ENCODE data around the gene PCNX1.

The PCNX1 gene

GRCh38 chr14:70889555-70889954, 17.7 kb upstream of the PCNX1 start:
- H3K36me3 ChIP-seq (ENCODE audit: low read depth): no peaks in the 10 kb centered on the region
- ATAC-seq (ENCODE audit: low read depth): no peak

GRCh38 chr14:70890826-70891659, 16.2 kb upstream of the PCNX1 start:
- Histone ChIP-seq H3K4me1 (ENCODE audit: insufficient read depth, poor library complexity, severe bottlenecking) (peaks cover 31% of the 10 kb centered on the region), H3K27ac (ENCODE audit: poor library complexity, severe bottlenecking) (no peak overlapping the region), H3K36me3 (ENCODE audit: low read depth) (no peaks in the 10 kb centered on the region), H3K27me3 (ENCODE audit: insufficient read depth, poor library complexity, severe bottlenecking) (no peaks in the 10 kb centered on the region), H3K9me3 (ENCODE audit: severe bottlenecking) (no peaks in the 10 kb centered on the region), H3K4me3 (ENCODE audit: severe bottlenecking) (no peak overlapping the region)
- DNase-seq (ENCODE audit: low spot score) (no peak), ATAC-seq (ENCODE audit: low read depth) (no peak)
- no peak for TF ChIP-seq CTCF (IDR thresholded peaks at IDR 0.05; ENCODE audit: poor library complexity, severe bottlenecking)

More at GRCh38 chr14:70889555-70889954, 17.7 kb upstream of the PCNX1 start:
- H3K4me3 ChIP-seq (ENCODE audit: severe bottlenecking): no peak overlapping the region
- H3K4me1 ChIP-seq (ENCODE audit: insufficient read depth, poor library complexity, severe bottlenecking): peaks cover 31% of the 10 kb centered on the region
- peak overlapping the region; percentile 80 for H3K27ac ChIP-seq (ENCODE audit: poor library complexity, severe bottlenecking)
- no peaks in the 10 kb centered on the region for H3K9me3 ChIP-seq (ENCODE audit: severe bottlenecking)
- DNase-seq (ENCODE audit: low spot score): no peak
- no peaks in the 10 kb centered on the region for H3K27me3 ChIP-seq (ENCODE audit: insufficient read depth, poor library complexity, severe bottlenecking)
- TF ChIP-seq CTCF (IDR thresholded peaks at IDR 0.05; ENCODE audit: poor library complexity, severe bottlenecking): no peak

- ATAC-seq (ENCODE audit: low read depth) (peak; percentile 22; the same call in 2 of the 3 replicates), DNase-seq (ENCODE audit: low spot score) (no peak)
- Histone ChIP-seq H3K36me3 (ENCODE audit: low read depth) (no peaks in the 10 kb centered on the region), H3K4me1 (ENCODE audit: insufficient read depth, poor library complexity, severe bottlenecking) (peaks cover 31% of the 10 kb centered on the region), H3K27me3 (ENCODE audit: insufficient read depth, poor library complexity, severe bottlenecking) (no peaks in the 10 kb centered on the region), H3K9me3 (ENCODE audit: severe bottlenecking) (no peaks in the 10 kb centered on the region), H3K4me3 (ENCODE audit: severe bottlenecking) (no peak overlapping the region), H3K27ac (ENCODE audit: poor library complexity, severe bottlenecking) (no peak overlapping the region)
- TF ChIP-seq CTCF (IDR thresholded peaks at IDR 0.05; ENCODE audit: poor library complexity, severe bottlenecking): no peak
Observed at GRCh38 chr14:70891737-70892136, 15.5 kb upstream of the PCNX1 start.

- ATAC-seq (ENCODE audit: low read depth) (no peak), DNase-seq (ENCODE audit: low spot score) (no peak)
- no peaks in the 10 kb centered on the region for H3K27me3 ChIP-seq (ENCODE audit: insufficient read depth, poor library complexity, severe bottlenecking)
- H3K4me1 ChIP-seq (ENCODE audit: insufficient read depth, poor library complexity, severe bottlenecking): peaks cover 27% of the 10 kb centered on the region
- no peak overlapping the region for H3K27ac ChIP-seq (ENCODE audit: poor library complexity, severe bottlenecking)
- no peak overlapping the region for H3K4me3 ChIP-seq (ENCODE audit: severe bottlenecking)
- H3K9me3 ChIP-seq (ENCODE audit: severe bottlenecking): no peaks in the 10 kb centered on the region
- H3K36me3 ChIP-seq (ENCODE audit: low read depth): no peaks in the 10 kb centered on the region
- TF ChIP-seq CTCF (IDR thresholded peaks at IDR 0.05; ENCODE audit: poor library complexity, severe bottlenecking): no peak
Observed at GRCh38 chr14:70893062-70893845, 14.0 kb upstream of the PCNX1 start.

All from RWPE2 (cell line).